AG09319 (cell line): ENCODE data around the gene RXYLT1.

Experiments used
- DNase-seq: peaks from one replicate; pipeline ENCODE4 v3.0.0-alpha.2; 2010; ENCODE audit warnings: low read depth; ENCODE audit errors: extremely low read depth
- CTCF ChIP-seq: IDR thresholded peaks from 2 replicates; pipeline ENCODE4 v1.5.1; 2011; ENCODE audit warnings: low read depth, mild to moderate bottlenecking, inconsistent platforms, low read length, moderate library complexity

The RXYLT1 gene

GRCh38 chr12:63820427-63820826, 40.7 kb downstream of the RXYLT1 start:
- DNase-seq: no peak
- TF ChIP-seq CTCF: no peak

- TF ChIP-seq CTCF: no peak
- DNase-seq: no peak
These were observed 42.1 kb downstream of the RXYLT1 start for GRCh38 chr12:63821781-63822251.

GRCh38 chr12:63822352-63822751, 42.6 kb downstream of the RXYLT1 start:
- no peak for DNase-seq
- TF ChIP-seq CTCF: no peak

GRCh38 chr12:63823040-63823439, 43.3 kb downstream of the RXYLT1 start:
- no peak for TF ChIP-seq CTCF
- DNase-seq: no peak

- TF ChIP-seq CTCF: peak; percentile 87
- no peak for DNase-seq
These were observed 46.4 kb downstream of the RXYLT1 start for GRCh38 chr12:63826006-63826585.

GRCh38 chr12:63828867-63829266, 49.2 kb downstream of the RXYLT1 start:
- TF ChIP-seq CTCF: no peak
- DNase-seq: no peak

- DNase-seq: no peak
- no peak for TF ChIP-seq CTCF
These were observed 56.3 kb downstream of the RXYLT1 start for GRCh38 chr12:63836046-63836445.
